ENCODE measurements around the gene ABCB6.

DNA sequence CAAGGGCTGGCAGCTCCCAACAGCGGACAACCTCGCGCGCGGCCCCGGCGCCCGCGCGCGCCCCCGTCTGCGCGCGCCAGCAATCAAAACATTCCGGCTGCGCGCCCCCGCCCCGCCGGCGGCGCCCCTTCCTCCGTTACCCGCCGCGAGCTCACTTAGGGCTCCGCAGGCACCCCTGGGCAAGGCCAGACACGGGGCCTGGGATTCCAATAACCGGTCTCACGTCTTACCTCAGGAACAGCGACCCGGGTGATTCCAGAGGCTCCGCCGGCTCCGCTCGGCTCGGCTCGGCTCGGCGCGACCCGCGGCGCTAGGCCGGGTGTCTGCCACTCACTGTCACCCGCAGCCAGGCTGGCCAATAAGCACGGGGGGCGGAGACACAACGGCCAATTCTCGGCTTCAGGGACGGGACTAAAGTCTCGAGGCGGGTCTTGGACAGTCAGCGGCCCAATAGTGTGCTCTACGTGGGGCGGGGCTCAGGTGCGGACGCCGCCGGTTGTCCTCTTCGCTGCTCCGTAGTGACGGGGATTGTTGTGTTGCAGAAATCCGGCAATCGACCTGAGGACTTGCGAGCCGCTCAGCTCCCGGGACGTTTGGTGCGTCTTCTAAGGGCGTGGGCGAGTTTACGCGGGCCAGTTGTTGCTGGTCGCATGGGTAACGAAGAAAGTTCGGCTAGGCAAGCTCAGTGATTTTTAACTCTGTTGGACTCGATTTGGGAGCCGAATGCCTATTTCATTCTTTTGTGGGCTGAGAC lies 10.7 kb upstream of the ABCB6 start, which contains the start of the genes ANKZF1 and ATG9A:
- TF ChIP-seq, protein P1, sequence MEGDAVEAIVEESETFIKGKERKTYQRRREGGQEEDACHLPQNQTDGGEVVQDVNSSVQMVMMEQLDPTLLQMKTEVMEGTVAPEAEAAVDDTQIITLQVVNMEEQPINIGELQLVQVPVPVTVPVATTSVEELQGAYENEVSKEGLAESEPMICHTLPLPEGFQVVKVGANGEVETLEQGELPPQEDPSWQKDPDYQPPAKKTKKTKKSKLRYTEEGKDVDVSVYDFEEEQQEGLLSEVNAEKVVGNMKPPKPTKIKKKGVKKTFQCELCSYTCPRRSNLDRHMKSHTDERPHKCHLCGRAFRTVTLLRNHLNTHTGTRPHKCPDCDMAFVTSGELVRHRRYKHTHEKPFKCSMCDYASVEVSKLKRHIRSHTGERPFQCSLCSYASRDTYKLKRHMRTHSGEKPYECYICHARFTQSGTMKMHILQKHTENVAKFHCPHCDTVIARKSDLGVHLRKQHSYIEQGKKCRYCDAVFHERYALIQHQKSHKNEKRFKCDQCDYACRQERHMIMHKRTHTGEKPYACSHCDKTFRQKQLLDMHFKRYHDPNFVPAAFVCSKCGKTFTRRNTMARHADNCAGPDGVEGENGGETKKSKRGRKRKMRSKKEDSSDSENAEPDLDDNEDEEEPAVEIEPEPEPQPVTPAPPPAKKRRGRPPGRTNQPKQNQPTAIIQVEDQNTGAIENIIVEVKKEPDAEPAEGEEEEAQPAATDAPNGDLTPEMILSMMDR (conservative IDR thresholded peaks at IDR 0.05) = no peak
- TF ChIP-seq ZFX (IDR thresholded peaks at IDR 0.05) = peak; percentile 68; the same call in 1 of the 2 replicates
